RKO (cell line): ENCODE data around the gene KNL1.
A peak's percentile ranks its signal among the peaks of the same experiment; 100 is the strongest.
"Not testable (repeated sequence)": the region's sequence is repeated elsewhere in the genome, so short reads cannot be mapped to it uniquely, and the experiment has no call there.

ENCODE experiments used
- DNase-seq: peaks from one replicate; pipeline ENCODE4 v3.0.0-alpha.2; 2016; ENCODE audit warnings: low spot score

The KNL1 gene

GRCh38 chr15:40680151-40680550 is 86.1 kb downstream of the KNL1 start:
- no peak for DNase-seq

GRCh38 chr15:40680959-40681358 is 86.9 kb downstream of the KNL1 start:
- not testable (repeated sequence) for DNase-seq

GRCh38 chr15:40684381-40684780 is 90.3 kb downstream of the KNL1 start:
- DNase-seq = no peak

GRCh38 chr15:40685376-40685775 is 91.3 kb downstream of the KNL1 start:
- DNase-seq = no peak

GRCh38 chr15:40688932-40689799 is 95.1 kb downstream of the KNL1 start:
- no peak for DNase-seq

GRCh38 chr15:40691737-40692136 is 97.7 kb downstream of the KNL1 start:
- DNase-seq = no peak

GRCh38 chr15:40693904-40694687 is 100.0 kb downstream of the KNL1 start:
- DNase-seq = no peak

GRCh38 chr15:40694688-40695468 is 100.8 kb downstream of the KNL1 start, which contains the start of gene RAD51:
TSS of gene RAD51 (plus strand) at chr15:40695174. CDS start at chr15:40698759, 3,585 bp downstream.
- peak; percentile 96 for DNase-seq

GRCh38 chr15:40695469-40695890 is 101.4 kb downstream of the KNL1 start:
- no peak for DNase-seq

GRCh38 chr15:40696228-40696627 is 102.2 kb downstream of the KNL1 start:
- DNase-seq = peak; percentile 12

- DNase-seq = no peak
Observed at GRCh38 chr15:40697916-40698315, 103.9 kb downstream of the KNL1 start.

GRCh38 chr15:40702077-40702476 is 108.0 kb downstream of the KNL1 start:
- DNase-seq = peak; percentile 31

- DNase-seq = no peak
Observed at GRCh38 chr15:40706121-40706520, 112.1 kb downstream of the KNL1 start.
